ENCODE data around the gene BEAN1.
"Not testable (repeated sequence)": the region's sequence is repeated elsewhere in the genome, so short reads cannot be mapped to it uniquely, and the experiment has no call there.

Gene BEAN1

GRCh38 chr16:66510711-66511601 is 83.9 kb downstream of the BEAN1 start:
- DNase-seq = no peak

DNA sequence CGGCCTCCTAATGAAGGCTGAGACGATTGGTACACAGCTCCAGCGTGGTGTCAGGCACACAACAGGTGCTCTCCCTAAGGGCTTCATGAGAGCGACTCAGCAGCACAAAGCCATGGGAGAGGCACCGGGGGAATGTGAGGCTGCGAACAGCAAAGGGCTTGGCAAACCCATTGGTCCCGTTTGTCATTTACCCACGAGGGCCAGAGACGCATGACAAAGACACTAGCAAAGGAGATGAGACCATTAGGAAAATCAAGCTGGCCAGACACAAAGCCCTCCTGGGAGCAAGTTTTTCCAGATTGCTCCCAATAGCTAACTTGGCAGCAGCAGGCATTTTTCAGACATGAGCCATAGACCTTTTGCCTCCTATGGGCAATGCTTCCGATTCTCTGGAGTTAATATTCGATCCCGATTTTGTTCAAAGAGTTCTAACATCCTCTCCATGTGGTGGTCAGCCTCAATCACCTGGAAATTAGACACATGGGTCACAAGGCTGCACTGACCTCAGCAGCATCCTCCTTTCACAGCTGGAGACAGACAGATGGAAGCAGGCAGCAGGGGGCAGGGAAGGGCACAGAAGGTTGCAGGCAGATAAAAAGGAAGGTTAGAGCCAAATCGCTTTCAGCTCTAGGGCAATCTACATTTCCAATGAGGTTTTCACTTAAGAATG is 84.6 kb downstream of the BEAN1 start:
- peak; percentile 12 for DNase-seq

GRCh38 chr16:66512272-66513110 is 85.4 kb downstream of the BEAN1 start:
- no peak for DNase-seq

DNA sequence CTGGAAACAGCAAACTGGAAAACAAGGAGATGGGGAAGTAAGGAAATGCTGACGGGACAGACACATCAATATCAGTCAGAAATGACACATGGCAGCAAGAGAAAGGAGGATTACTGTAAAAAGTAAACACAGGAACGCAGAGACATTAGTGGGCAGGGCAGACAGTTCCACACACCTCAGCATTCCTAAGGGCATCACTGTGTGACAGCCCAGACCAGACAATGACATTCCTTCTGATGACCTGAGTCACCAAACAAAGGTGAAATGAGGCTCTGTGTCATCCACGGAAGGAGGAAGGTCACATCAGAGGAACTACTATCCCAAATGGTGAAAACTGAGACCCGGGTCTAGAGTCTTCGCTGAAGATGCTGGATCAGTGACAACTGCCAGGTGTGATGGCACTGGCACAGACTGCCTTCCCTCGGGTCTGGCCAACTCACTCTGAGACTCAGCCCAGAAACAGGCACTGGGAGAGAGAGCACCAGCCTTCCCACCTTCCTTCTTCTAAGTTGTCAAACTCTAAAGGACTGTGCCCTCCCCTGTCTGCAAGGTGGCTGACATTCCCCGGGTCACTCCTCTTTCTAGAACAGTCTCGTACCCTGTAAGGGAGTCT is 86.1 kb downstream of the BEAN1 start:
- no peak for DNase-seq

DNA sequence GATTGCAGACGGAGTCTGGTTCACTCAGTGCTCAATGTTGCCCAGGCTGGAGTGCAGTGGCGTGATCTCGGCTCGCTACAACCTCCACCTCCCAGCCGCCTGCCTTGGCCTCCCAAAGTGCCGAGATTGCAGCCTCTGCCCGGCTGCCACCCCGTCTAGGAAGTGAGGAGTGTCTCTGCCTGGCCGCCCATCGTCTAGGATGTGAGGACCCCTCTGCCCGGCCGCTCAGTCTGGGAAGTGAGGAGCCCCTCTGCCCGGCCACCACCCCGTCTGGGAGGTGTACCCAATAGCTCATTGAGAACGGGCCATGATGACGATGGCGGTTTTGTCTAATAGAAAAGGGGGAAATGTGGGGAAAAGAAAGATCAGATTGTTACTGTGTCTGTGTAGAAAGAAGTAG is 87.3 kb downstream of the BEAN1 start:
- not testable (repeated sequence) for DNase-seq

DNA sequence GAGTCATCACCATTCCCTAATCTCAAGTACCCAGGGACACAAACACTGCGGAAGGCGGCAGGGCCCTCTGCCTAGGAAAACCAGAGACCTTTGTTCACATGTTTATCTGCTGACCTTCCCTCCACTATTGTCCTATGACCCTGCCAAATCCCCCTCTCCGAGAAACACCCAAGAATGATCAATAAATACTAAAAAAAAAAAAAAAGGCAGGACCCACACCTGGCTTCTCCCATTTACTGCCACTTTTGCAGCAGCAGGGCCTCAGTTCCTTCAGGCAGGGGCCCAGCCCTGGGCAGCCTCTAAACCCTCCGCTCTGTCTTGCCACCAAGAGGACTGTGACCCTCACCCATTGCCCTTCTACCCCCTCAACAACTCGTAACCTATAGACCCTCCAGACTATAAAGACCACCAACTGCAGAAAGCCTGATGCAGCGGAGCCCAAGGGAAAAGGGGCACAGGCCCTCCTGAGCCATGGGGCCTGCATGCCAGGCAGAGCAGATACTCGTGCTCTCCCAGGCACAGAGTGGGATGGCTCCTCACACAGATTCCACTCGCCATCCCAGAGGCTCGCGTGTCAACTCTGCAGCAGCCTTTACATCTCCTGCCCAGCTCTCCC is 88.0 kb downstream of the BEAN1 start:
- DNase-seq = not testable (repeated sequence)

DNA sequence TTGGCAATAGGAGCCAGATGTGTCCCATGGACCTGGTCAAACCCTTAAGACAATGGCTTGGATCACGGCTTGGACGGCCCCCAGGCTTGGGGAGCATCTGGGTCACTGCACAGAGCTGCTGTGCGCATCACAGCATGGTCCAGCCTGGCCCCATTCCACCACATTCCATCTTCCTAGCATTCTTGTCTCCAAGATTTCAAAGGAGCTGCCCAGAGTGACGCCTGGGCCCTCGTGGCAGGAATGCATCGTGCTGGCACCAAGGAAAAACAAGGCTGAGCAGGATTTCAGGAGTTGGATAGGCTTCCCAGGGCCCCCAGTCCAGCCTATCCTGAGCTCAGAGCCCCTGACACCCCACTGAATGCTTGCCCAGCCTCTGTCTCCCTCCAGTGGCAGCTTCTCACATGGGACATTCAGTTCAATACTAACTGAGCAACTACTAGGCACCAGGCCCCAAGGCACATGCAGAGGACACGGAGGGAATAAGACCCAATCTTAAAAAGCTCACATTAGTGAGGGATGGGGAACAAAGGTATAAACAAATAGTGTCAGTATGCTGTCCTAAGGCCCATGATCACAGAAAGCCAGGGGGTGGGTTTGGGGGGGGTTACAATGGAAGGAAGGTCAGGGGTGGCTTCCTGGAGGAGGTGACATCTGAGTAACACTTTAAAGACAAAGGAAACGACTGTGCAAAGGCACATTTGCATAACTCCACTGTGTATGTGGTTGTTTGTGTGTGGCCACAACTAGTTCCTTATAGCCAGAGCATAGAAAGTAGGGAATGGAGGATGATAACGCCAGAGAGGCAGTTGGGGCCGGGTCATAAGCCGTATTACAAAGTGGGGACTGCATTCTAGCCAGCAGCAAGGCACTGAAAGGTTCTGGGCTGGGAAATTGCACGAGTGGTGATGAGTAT is 88.8 kb downstream of the BEAN1 start:
- no peak for DNase-seq

GRCh38 chr16:66516509-66516807 is 89.4 kb downstream of the BEAN1 start:
- no peak for DNase-seq

- DNase-seq = no peak
Measured at GRCh38 chr16:66516808-66517585, 89.9 kb downstream of the BEAN1 start.

GRCh38 chr16:66517586-66518263 is 90.6 kb downstream of the BEAN1 start:
- no peak for DNase-seq

- no peak for DNase-seq
Measured at GRCh38 chr16:66519482-66520373, 92.6 kb downstream of the BEAN1 start.

GRCh38 chr16:66520406-66521170 is 93.5 kb downstream of the BEAN1 start:
- DNase-seq = no peak

DNA sequence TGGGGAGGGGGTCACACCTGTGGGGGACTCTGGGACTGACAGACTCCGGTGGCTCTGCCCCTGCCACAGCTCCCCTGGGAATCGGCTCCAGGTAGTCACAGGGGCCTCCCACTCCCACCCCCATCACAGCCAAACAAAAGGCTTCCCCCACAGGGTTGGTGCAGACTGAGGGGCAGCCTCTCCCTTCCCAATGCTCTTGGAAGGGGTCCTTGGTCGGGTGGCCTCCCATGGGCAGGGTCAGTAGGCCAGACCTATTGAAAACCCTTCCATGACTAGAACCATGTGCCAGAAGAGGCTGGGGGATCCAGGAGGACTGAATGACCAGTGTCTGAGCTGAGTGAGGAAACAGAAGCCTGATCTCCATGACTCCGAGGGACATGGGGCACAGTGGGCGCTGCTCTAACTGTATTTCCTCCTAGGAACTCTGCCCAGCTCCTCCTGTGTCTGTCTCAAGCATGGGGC is 94.2 kb downstream of the BEAN1 start:
- no peak for DNase-seq

DNA sequence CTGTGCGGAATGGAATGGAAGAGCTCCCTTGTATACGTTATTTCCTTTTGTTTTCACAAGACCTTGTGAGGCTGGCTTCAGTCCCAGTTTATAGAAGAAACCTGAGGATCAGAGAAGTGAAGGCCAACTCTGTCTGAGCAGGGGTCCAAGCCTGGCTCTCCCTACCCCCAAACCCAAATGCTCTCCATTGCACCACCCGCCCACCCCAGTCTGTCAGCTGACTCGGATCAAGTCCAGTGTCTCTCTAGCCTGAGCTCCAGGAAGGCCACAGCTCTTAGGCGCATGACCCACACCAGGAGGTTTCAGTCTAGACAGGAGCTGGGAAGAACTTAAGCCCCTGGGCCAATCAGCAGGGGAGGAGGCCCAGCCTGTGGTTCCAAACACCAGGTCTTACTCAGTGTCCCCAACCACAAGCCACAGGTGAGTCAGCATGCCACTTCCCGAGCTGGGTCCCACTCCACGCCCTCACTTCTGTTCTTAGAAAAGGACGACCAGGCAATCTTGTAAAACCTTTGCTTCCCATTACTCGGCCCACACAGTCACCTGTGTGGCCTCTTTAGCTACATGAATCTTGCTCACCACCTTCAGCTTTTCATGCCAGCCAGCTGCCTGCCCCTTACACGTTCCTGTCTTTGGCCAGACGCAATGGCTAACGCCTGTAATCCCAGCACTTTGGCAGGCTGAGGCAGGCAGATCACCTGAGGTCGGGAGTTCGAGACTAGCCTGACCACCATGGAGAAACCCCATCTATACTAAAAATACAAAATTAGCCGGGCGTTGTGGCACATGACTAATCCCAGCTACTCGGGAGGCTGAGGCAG is 95.1 kb downstream of the BEAN1 start:
- DNase-seq = no peak

DNA sequence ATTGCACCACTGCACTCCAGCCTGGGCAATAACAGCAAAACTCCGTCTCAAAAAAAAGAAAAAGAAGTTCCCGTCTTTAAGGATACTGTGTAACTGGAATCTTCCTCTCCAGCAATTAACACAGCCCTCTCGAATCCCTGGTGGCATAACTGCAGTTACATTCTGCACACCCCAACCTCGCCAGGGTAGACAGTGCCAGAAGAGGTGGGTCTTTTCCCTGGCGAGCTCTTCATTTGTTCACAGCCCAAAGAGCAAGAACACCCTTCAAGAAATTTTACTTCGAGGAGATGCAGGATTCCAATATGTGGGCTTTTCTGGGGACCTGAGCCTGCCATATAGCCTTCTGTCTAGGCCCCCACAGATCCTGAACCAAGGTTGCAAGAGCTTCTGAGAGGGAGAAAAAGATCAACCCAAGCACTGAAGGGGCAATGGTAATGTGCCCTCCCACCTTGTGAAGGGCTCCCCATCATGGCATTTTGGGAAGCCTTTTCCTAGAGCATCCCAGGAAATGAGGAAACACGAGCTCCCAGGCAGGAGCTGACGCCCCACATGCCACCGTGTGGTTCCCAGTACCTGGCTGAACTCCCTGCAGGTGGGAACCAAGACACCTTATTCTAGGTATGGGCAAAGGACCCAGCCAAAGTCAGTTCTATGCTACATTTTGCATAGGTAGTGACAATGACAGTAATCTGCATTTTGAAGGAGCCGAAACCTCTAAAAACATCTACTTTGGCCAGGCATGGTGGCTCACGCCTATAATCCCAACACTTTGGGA is 95.9 kb downstream of the BEAN1 start:
- DNase-seq = no peak

- DNase-seq = no peak
Measured at GRCh38 chr16:66523861-66524354, 96.8 kb downstream of the BEAN1 start.

All from NCI-H1694 (cell line).